HG03066 (cell line): ENCODE measurements around the gene WDR18.

ENCODE experiments used
- ATAC-seq: cut with Tn5 transposase; IDR thresholded peaks from one replicate; pipeline ENCODE4 v1.9.1; 2021; ENCODE audit warnings: low read depth; ENCODE audit not compliant: unreplicated experiment

Gene WDR18

DNA sequence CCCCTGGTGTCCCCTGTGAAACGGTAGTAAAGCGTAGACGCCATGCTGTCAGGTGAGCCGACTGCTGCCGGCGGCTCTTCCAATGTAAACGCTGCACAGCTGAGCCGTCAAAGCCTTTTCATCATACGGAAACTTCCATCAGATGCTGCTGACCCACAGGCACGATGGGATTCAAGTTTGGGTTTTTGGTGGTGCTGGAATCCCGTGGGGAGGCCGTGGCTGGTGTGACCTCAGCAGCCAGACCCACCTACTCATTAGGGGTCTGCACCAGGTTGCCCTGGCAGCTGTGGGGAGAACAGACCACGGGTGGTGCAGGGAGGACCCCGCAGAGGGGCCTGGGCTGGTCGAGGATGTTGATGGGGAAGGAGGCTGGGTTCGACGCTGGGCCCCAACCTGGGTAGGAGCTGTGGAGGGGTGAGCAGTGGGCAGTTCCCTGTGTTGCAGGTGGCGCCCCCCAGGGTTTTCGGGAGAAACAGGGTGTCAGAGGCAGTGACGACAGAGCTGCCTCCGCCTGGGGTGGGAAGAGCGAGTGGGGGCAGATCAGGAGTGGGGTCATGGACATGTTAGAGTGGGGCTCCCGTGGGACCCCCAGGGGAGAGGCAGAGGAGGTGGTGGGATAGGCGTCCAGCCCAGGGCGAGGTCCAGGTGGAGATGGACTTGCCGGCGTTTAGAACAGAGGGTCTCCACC lies 22.7 kb downstream of the WDR18 start:
- no peak for ATAC-seq

DNA sequence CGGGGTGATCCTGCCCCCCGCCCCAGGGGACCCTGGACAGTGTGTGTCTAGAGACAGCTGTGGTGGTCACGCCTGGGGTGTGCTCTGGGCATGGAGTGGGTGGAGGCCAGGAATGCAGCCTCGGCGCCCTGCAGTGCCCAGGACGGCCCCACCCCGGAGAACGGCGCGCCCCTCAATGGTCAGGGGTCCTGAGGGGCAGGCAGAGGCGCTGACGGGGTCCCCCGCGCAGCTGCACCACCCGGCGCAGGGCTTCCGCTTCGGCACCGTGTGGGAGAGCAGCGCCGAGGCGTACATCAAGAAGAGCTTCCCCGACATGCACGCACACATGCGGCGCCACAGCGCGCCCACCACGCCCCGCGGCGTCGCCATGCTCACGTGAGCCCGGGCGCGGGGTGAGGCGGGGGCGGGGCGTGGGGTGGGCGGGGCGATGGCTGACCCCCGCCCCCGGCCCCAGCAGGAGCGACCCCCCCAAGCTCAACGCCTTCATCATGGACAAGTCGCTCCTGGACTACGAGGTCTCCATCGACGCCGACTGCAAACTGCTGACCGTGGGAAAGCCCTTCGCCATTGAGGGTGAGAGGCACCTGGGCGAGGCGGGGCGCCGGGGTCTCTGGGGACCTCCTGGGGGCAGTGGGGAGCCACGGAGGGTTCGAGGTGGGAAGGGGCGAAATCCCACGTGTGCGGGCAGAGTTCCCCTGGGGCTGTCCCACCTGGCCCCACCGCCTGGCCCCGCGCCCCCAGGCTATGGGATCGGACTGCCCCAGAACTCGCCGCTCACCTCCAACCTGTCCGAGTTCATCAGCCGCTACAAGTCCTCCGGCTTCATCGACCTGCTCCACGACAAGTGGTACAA lies 23.5 kb downstream of the WDR18 start:
- ATAC-seq, result no peak

DNA sequence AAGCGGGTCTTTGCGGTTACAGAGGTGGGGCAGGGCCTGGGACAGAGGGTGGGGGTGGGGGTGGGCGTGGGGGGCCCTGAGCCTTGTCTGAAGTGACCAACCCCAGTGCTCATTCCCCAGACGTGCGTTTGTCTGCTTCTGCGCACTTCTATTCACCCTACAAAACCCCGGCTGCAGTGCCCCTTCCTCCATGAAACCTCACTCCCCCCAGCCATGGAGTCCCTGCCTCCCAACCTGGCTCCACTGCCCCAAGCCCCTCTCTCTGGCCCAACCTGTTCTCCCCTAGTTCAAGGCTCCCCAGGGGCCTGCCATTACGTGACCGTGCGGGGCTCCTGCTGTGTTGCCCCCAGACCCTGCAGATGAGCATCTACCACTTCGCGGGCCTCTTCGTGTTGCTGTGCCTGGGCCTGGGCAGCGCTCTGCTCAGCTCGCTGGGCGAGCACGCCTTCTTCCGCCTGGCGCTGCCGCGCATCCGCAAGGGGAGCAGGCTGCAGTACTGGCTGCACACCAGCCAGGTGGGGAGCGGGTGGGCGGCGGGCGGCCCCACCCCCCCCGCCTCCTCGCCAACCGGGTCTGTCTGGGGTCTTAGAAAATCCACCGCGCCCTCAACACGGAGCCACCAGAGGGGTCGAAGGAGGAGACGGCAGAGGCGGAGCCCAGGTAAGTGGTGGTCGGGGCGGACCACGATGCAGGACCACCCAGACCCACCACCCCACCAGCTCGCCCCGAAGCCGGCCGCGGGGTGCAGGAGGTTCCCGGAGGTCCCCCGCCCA lies 24.3 kb downstream of the WDR18 start:
- no peak for ATAC-seq

DNA sequence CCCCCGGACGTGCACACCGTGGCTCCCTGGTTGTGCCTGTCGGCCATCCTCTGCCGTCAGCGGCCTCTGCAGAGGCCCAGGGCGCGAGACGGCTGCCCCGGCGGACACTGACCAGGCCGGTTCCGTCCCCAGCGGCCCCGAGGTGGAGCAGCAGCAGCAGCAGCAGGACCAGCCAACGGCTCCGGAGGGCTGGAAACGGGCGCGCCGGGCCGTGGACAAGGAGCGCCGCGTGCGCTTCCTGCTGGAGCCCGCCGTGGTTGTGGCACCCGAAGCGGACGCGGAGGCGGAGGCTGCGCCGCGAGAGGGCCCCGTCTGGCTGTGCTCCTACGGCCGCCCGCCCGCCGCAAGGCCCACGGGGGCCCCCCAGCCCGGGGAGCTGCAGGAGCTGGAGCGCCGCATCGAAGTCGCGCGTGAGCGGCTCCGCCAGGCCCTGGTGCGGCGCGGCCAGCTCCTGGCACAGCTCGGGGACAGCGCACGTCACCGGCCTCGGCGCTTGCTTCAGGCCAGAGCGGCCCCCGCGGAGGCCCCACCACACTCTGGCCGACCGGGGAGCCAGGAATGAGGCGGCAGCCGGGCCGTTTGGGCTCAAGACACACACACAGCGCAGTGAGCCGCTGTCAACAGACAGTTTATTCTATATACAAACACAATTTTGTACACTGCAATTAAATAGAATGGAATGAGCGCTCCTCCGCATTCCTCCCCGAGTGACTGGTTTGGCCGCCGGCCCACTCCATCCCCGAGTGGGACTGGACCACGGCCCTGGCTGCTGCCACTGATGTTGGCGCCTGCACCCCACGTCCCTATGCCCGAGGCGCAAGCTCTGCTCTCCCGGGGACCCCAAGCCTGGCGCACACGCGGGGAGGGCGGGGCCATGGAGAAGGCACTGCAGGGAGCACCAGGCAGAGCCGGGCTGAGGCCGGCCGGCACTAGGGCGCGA lies 25.2 kb downstream of the WDR18 start:
- ATAC-seq, result no peak

DNA sequence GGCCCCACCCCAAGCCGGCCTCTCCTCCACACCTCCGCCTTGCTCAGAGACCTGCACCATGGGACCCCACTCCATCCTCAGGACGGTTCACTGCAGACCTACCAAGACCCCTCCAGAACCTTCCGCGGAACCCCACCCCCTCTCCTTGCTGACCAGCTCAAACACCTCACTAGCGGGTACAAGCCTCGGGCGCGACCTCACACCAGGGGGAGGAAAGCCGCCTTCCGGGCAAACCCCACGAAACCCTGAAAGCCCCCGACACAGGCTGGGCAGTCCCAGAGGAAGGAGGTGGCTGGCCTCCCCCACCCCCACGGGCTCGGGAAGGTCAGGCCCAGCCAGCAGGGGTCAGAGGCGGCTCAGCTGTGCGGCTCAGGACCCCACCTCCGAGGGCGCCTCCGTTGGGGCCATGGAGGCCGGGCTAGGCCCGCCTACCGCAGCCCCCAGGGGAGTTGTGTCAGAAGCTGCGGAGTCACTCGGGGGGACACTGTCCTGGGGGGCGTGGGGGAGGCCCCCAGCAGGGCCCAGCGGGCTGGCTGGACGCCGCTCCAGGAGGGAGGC lies 25.9 kb downstream of the WDR18 start:
- ATAC-seq, result no peak

DNA sequence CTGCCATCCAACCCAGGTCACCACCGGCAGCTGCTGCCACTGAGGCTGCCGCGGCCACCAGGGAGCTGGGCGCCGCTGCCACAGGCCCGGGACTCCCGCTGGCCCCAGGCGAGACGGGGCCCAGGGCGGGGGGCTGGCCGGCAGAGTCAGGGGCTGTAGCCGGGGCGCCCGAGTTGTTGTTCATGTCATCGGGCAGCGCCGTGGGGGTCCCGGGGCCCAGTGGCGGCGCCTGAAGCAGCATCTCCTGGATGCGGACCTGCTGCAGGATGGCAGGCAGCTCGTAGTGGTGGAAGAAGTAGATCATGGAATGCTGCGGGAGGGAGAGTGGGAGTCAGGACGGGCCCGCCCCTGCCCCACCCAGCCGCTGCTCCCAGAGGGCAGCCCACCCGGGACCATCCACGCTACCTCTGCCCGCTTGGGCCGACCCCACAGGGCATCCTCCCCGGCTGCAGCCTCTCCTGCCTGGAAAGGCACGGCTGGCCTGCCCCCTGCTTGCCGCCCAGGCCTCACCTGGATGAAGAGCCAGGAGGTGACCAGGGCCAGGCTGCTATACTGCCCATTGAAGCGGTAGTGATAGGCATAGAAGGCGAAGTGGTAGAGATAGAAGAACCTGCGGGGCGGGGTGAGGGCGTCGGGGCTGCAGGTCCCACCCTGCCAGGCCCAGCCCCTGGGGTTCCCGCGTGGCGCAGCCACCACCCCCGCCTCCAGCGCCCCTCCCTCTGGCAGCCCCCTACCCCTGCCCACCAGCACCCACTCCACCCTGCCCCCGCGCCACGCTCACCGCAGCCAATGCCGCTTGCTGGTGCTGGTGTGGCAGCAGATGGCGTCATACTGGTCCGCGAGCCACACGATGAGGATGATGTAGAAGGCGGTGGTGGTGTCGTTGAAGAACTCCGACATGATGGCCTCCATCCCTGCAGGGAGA lies 26.7 kb downstream of the WDR18 start:
- no peak for ATAC-seq

DNA sequence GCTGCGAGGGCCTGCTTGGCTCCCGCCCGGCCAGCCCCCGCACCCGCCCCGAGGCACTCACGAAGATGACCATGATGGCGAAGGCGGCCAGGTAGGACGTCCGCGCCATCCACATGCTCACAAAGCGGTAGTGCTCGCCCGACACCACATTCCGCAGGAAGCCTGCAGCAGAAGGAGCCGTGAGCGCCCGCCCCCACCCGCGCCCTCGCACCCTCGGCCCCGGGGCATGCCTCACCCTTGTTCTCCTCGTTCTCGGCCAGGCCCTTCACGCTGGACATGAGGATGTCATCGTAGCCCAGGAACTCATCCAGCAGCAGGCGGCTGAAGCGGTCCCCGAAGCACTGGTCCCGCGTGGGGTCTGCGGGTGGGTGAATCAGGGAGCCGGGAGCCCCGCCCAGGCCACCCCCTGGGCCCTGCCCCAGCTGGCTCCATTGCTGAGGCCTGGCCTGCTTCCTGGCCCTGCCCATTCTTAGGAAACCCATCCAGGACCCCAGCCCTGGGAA lies 27.7 kb downstream of the WDR18 start:
- no peak for ATAC-seq

DNA sequence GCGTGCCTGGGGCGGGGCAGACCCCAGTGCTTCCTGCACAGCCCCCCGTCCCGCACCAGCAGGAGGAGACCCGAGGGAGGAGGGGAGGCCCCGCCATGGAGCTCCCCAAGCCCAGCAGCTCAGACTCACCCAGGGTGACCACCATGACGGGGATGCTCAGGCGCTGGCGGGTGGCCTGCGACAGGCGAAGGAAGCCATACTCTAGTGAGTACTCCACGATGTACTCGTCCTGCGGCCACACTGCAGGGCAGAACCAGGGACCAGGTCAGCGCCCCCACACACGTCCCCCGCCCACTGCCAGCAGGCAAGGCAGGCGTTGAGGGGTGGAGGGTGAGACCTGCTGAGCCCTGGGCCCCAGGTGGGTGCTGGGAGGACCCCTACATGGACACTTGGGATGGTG lies 28.2 kb downstream of the WDR18 start:
- ATAC-seq, result no peak

DNA sequence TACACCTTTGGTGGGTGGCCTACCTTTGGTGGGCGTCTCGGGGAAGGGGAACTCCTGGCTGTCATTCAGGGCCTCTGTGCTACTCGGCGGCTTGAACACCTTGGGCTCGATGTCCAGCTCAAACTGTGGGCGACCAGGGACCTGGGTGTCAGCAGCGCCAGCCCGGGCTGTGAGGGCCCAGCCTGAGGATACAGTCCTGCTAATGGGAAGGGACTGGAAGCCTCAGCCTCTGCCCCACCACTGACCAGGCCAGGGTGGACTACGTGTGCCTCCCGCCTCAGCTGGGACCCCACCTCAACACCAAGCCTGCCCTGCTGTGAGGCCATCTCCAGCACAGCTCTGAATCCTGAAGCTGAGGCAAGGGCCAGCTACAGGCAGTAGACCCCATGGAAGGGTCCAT lies 29.1 kb downstream of the WDR18 start:
- no peak for ATAC-seq

DNA sequence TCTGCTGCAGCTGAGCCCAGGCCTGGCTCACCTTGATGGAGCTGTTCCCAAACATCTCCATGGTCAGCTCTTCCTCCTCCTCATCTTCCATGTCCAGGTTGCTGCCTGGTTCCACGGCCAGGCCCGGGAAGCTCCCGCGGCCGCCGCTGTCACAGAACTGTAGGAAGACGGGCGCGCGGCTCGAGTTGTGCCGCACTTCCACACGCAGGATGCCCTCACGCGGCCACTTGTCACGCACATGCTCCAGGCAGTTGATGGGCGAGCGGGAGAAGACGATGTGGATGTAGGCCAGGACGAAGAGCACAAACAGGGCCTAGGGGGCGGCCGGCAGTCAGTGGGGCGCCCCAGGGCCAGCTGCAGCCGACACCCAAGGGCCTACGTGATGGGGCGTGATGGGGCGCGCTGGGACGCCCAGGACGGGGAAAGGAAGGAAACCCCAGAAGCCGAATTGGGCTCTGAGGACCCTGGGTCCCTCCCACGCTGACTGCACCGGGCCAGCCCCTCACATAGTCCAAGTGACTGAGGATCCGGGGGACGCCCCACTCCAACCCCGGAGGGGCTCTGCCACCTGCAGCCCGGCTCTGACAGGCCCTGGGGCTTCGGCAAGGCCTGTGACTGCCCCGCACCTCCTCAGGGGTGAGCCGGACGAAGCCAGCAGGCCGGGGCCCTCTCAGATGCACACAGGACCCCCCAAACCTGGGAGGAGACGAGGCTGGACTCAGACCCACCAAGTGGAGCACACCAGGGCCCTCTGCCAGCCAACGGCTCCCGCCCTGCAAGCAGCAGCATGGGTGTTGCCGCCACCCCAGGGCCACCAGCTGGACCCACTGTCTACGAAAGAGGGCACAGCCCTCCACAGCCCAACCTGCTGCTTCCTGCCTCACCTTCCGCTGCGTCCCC lies 30.3 kb downstream of the WDR18 start:
- ATAC-seq, result no peak

DNA sequence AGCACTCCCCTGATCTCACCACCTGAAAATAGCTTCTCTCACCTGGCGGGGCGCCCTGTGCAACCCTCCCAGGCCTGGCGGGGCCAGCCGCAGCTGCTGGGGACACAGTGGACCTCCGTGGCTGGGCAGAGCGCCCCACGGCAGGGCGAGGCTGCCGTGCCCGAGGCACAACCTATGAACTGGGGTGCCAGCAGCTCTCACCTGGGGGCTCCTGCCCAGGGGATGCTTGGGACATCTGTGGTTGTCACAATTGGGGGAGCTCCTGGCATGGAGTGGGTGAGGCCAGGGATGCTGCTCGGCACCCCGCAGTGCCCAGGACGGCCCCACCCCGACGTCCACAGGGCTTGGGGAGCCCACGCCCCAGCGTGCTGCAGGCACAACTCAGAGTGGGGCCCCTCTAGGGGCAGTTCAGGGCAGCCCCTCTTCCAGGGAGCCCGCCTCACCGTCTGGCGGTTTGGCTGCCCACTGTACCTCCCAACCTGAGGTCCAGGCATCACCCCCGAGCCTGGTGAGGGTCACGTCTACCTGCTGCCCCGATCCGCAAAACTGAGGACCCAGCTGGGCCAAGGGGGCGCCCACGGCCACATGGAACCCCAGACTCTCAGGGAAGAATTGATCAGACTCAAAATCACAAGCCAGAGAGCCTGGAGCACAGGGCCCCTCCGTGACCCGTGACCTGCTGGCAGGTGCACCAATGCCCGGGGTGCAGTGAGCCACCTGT lies 31.1 kb downstream of the WDR18 start:
- no peak for ATAC-seq

DNA sequence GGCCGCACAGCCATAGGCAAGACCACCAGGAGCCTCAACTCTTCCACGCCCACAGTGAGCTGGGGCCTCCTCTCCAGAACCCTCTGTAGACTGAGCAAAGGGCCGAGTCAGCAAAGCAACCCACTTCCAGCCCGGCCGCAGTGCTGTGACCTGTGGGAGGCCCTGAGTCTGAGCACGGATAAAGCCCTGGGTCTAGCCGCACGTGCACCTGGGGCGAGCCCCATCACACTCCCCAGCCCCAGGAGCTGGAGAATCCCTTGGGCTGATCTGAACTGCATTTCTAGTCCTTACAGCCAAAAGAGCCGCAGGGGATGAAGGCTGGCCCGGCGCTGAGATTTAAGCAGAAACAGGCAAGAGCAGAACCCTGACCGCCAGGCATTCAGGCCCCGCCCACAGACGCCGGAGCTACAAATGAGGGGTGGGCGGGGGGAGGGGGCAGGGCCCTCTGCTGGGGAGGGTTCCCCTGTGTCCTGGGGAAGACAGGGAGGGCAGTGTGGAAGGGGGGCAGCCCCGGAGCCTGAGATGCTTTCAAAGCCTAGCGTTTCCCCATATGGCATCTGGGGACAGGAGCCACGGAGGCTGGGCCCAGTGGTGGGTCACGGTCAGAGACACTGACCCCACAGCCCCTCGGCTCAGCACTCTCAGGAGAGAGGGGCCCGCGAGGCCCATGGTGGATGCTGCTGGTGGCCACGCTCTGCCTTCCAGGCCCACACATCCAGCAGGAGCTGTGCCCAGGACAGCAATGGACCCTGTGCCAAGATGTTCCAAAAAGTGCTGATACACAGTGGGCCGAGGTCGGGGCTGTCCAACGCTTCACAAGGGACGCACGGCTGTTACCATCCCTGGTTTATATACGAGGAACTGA lies 31.9 kb downstream of the WDR18 start:
- ATAC-seq, result no peak

DNA sequence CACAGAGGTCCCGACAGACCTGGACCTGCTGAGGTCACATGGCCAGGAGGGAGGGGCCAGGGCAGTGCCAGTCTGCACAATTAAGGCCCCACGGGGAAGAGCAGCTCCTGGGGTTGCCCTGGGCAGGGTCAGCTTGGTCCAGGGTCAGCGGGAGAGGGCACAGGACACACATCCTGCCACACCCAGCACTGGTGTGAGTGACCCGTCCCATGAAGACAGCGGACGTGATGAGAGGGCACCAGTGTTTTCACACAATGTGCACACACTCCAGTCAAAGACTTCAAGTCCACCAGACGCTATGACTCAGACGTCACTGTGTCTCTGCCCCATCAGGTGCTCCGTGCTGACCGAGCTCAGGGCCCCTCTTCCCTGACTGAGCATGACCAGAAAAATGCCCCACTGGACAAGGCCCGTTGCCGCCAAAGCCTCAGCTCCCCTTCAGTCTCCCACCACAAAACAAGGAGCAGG lies 32.5 kb downstream of the WDR18 start:
- ATAC-seq, result no peak

DNA sequence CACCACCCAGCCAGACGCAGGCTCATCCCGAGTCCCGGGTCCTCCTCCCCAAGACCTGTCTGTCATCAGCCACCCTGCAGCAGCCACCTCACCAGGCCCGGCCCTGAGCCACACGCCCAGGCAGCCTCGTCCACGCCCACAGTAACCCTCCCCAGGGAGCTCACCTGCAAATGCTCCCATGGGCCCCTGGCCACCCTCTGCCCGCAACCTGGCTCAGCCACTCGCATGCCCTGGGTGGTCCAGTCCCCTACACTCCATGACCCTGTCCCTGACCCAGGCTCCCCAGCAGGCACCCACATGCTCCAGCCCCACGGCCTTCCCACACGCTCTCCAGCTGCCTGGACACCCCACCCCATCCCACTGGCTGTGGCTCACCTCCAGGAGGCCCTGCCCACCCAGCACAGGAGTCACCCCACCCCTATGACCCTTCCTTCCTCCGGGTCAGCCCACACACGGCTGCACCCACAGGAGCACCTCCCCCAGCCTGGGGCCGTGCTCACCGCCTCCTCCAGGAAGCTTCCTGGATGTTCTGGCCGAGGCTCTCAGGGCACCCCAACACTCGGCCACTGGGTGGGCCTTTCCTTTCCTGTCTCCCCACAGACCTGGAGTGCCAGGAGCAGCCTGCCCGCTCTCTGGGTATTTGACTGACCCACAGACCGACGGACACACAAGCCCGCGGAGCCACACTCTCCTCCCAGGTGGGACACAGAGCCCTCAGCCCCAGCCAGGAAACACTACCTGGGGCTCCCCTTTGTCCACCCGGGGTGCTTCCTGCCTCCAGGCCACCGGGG lies 33.2 kb downstream of the WDR18 start:
- no peak for ATAC-seq

DNA sequence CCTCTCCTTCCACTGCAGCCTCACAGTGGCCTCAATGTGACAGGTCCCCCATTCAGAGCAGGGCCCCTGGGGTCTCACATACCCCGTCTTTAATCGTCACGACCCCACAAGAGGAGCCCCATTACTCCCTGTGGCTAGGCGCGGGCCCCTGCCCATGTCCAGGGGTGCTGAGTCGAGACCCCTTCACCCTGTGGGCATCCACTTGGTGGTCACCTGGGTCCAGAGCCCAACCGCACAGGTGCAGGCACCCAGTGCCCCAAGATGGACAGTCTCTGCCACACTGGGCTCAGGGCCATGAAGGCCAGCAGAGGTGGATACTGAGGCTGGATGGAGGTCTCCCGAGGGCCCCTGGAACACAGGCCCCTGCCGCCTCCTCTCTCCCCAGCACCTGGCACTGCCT lies 33.8 kb downstream of the WDR18 start:
- no peak for ATAC-seq
